ENCODE data around the gene TNRC6B.
"Not testable (repeated sequence)": the region's sequence is repeated elsewhere in the genome, so short reads cannot be mapped to it uniquely, and the experiment has no call there.

TNRC6B gene

GRCh38 chr22:40271440-40271839 lies 93.7 kb downstream of the TNRC6B start:
- in situ Hi-C loops (cut with HindIII; ENCODE audit: low sequenced_read_pairs): no loop called here

GRCh38 chr22:40273319-40273718 lies 95.6 kb downstream of the TNRC6B start:
- in situ Hi-C loops (cut with HindIII; ENCODE audit: low sequenced_read_pairs): no loop called here

- in situ Hi-C loops (cut with HindIII; ENCODE audit: low sequenced_read_pairs): no loop called here
Observed at GRCh38 chr22:40276996-40277823, 99.5 kb downstream of the TNRC6B start.

- in situ Hi-C loops (cut with HindIII; ENCODE audit: low sequenced_read_pairs): no loop called here
Observed at GRCh38 chr22:40279017-40279416, 101.3 kb downstream of the TNRC6B start.

- in situ Hi-C loops (cut with HindIII; ENCODE audit: low sequenced_read_pairs): no loop called here
Observed at GRCh38 chr22:40281717-40282116, 104.0 kb downstream of the TNRC6B start.

GRCh38 chr22:40285513-40285912 lies 107.8 kb downstream of the TNRC6B start:
- in situ Hi-C loops (cut with HindIII; ENCODE audit: low sequenced_read_pairs): no loop called here

GRCh38 chr22:40289991-40290459 lies 112.3 kb downstream of the TNRC6B start:
- in situ Hi-C loops (cut with HindIII; ENCODE audit: low sequenced_read_pairs): loop anchor here (5.0 kb wide), 1 partner anchor 37 kb away; no protein-coding TSS in a partner anchor

GRCh38 chr22:40290516-40290915 lies 112.8 kb downstream of the TNRC6B start:
- in situ Hi-C loops (cut with HindIII; ENCODE audit: low sequenced_read_pairs): loop anchor here (5.0 kb wide), 1 partner anchor 37 kb away; no protein-coding TSS in a partner anchor

- in situ Hi-C loops (cut with HindIII; ENCODE audit: low sequenced_read_pairs): loop anchor here (5.0 kb wide), 2 partner anchors 33 to 97 kb away; no protein-coding TSS in a partner anchor
Observed at GRCh38 chr22:40294696-40295095, 117.0 kb downstream of the TNRC6B start.

GRCh38 chr22:40300316-40300715 lies 122.6 kb downstream of the TNRC6B start:
- in situ Hi-C loops (cut with HindIII; ENCODE audit: low sequenced_read_pairs): no loop called here

- in situ Hi-C loops (cut with HindIII; ENCODE audit: low sequenced_read_pairs): no loop called here
Observed at GRCh38 chr22:40300884-40301672, 123.4 kb downstream of the TNRC6B start.

GRCh38 chr22:40302149-40302548 lies 124.4 kb downstream of the TNRC6B start:
- in situ Hi-C loops (cut with HindIII; ENCODE audit: low sequenced_read_pairs): no loop called here

GRCh38 chr22:40305625-40306024 lies 127.9 kb downstream of the TNRC6B start:
- in situ Hi-C loops (cut with HindIII; ENCODE audit: low sequenced_read_pairs): no loop called here

- in situ Hi-C loops (cut with HindIII; ENCODE audit: low sequenced_read_pairs): no loop called here
Observed at GRCh38 chr22:40308999-40309573, 131.4 kb downstream of the TNRC6B start.

- in situ Hi-C loops (cut with HindIII; ENCODE audit: low sequenced_read_pairs): no loop called here
Observed at GRCh38 chr22:40309631-40310030, 131.9 kb downstream of the TNRC6B start.

- in situ Hi-C loops (cut with HindIII; ENCODE audit: low sequenced_read_pairs): no loop called here
Observed at GRCh38 chr22:40310081-40310767, 132.5 kb downstream of the TNRC6B start.

GRCh38 chr22:40310768-40311120 lies 133.0 kb downstream of the TNRC6B start:
- in situ Hi-C loops (cut with HindIII; ENCODE audit: low sequenced_read_pairs): no loop called here

- in situ Hi-C loops (cut with HindIII; ENCODE audit: low sequenced_read_pairs): not testable (repeated sequence)
Observed at GRCh38 chr22:40311646-40312045, 133.9 kb downstream of the TNRC6B start.

- in situ Hi-C loops (cut with HindIII; ENCODE audit: low sequenced_read_pairs): no loop called here
Observed at GRCh38 chr22:40312050-40312449, 134.3 kb downstream of the TNRC6B start.

- in situ Hi-C loops (cut with HindIII; ENCODE audit: low sequenced_read_pairs): no loop called here
Observed at GRCh38 chr22:40313007-40313406, 135.3 kb downstream of the TNRC6B start.

- in situ Hi-C loops (cut with HindIII; ENCODE audit: low sequenced_read_pairs): no loop called here
Observed at GRCh38 chr22:40314041-40314440, 136.3 kb downstream of the TNRC6B start.

Measured in DLD1 (cell line).